SK-N-SH (cell line): ENCODE measurements around the gene SLX4IP. TPM values are rescaled to one million over a fixed set of nuclear protein-coding genes. Genes with fewer than 3 reads are reported as not detected.

Source experiments
- CTCF ChIA-PET: fragments of 300-600, 350-600 bp; formaldehyde crosslinking; extraction: SDS; loops from one replicate; lab custom pipeline; 2021; lab: Yijun Ruan, JAX
- POLR2A ChIA-PET: fragments of 350-600 bp; sonication (Branson Sonifier 250); formaldehyde crosslinking; extraction: SDS; loops from one replicate; lab custom pipeline; 2020; ENCODE audit warnings: antibody characterized with exemption, inconsistent platforms; lab: Yijun Ruan, JAX
- DNase-seq: peaks from one replicate; pipeline ENCODE4 v3.0.0; 2012
- H2AFZ ChIP-seq: fragments of 200-600 bp; sonication (generic); 2 replicates; pipeline ENCODE4 v1.8.1; 2016; ENCODE audit warnings: antibody characterized with exemption, mild to moderate bottlenecking, low read depth
- H3F3A ChIP-seq: fragments of 200-600 bp; sonication (generic); replicated peaks from 2 replicates; pipeline ENCODE3; 2016; ENCODE audit warnings: antibody characterized with exemption, mild to moderate bottlenecking; ENCODE audit not compliant: insufficient read depth
- H3K27ac ChIP-seq, 2 experiments: fragments of 200-500 bp in 1 of 2; fragments of 200-600 bp in 1 of 2; sonication (Bioruptor generic) in 1 of 2; sonication (generic), shearing (Covaris generic) in 1 of 2; 2 replicates each; pipeline versions ENCODE4 v1.5.1 to v1.6.1; 2014 to 2016; ENCODE audit warnings: low read depth in 2 of 2, inconsistent platforms in 1 of 2, low read length in 1 of 2, mild to moderate bottlenecking in 1 of 2, mixed read lengths in 1 of 2
- H3K27me3 ChIP-seq: fragments of 200-600 bp; sonication (generic), shearing (Covaris generic); 2 replicates; pipeline ENCODE4 v1.6.1; 2016; ENCODE audit warnings: mixed run types; ENCODE audit not compliant: insufficient read depth
- H3K36me3 ChIP-seq, 2 experiments: fragments of 200-500 bp in 1 of 2; fragments of 200-600 bp in 1 of 2; sonication (Bioruptor generic) in 1 of 2; sonication (generic) in 1 of 2; replicated peaks in 1 of 2; 2 replicates each; pipeline versions ENCODE3 to v1.5.1; 2014 to 2016; ENCODE audit warnings: low read length in 1 of 2, mild to moderate bottlenecking in 1 of 2; ENCODE audit not compliant: insufficient read depth in 2 of 2, control insufficient read depth in 1 of 2
- H3K4me1 ChIP-seq, 2 experiments: fragments of 200-500 bp in 1 of 2; fragments of 200-600 bp in 1 of 2; sonication (Bioruptor generic) in 1 of 2; sonication (generic), shearing (Covaris generic) in 1 of 2; 2 replicates each; pipeline versions ENCODE4 v1.5.1 to v1.6.1; 2014 to 2016; ENCODE audit warnings: low read depth in 1 of 2, low read length in 1 of 2, mixed run types in 1 of 2; ENCODE audit not compliant: insufficient read depth in 2 of 2, control insufficient read depth in 1 of 2
- H3K4me2 ChIP-seq: fragments of 200-600 bp; sonication (generic), shearing (Covaris generic); 2 replicates; pipeline ENCODE4 v1.6.1; 2017; ENCODE audit warnings: mixed run types
- H3K4me3 ChIP-seq, 2 experiments: fragments of 200-500 bp in 1 of 2; fragments of 200-600 bp in 1 of 2; sonication (Bioruptor generic) in 1 of 2; sonication (generic), shearing (Covaris generic) in 1 of 2; 2 replicates each; pipeline versions ENCODE4 v1.5.1 to v1.8.1; 2014 to 2016; ENCODE audit warnings: low read depth in 2 of 2, inconsistent platforms in 1 of 2, low read length in 1 of 2, mild to moderate bottlenecking in 1 of 2, mixed read lengths in 1 of 2, moderate library complexity in 1 of 2
- H3K79me2 ChIP-seq: fragments of 200-600 bp; sonication (generic); 2 replicates; pipeline ENCODE4 v1.8.1; 2017; ENCODE audit warnings: mild to moderate bottlenecking; ENCODE audit not compliant: insufficient read depth
- H3K9ac ChIP-seq: fragments of 200-600 bp; sonication (generic); 2 replicates; pipeline ENCODE4 v1.6.1; 2017; ENCODE audit warnings: mixed run types
- H3K9me2 ChIP-seq: fragments of 200-600 bp; sonication (generic); 2 replicates; pipeline ENCODE4 v1.6.1; 2017; ENCODE audit warnings: mixed run types
- H3K9me3 ChIP-seq: fragments of 200-600 bp; sonication (generic); 2 replicates; pipeline ENCODE4 v1.6.1; 2017; ENCODE audit warnings: mixed run types, mild to moderate bottlenecking, moderate library complexity
- H4K20me1 ChIP-seq: fragments of 200-600 bp; sonication (generic); 2 replicates; pipeline ENCODE4 v1.6.1; 2017; ENCODE audit warnings: mild to moderate bottlenecking, mixed run types; ENCODE audit not compliant: insufficient read depth
- ELF1 ChIP-seq: IDR thresholded peaks from 2 replicates; pipeline ENCODE4 v1.4.0; 2012
- FOXJ3 ChIP-seq: sonication (generic); formaldehyde crosslinking; IDR thresholded peaks from 2 replicates; pipeline ENCODE4 v1.5.1; 2020; ENCODE audit warnings: mild to moderate bottlenecking, missing genetic modification reagents
- GABPA ChIP-seq: IDR thresholded peaks from 2 replicates; pipeline ENCODE4 v1.4.0; 2012; ENCODE audit warnings: low read depth, mild to moderate bottlenecking
- NRF1 ChIP-seq: IDR thresholded peaks from 2 replicates; pipeline ENCODE4 v1.6.1; 2012; ENCODE audit warnings: low read depth, mild to moderate bottlenecking, low read length
- RAD21 ChIP-seq: IDR thresholded peaks from 2 replicates; pipeline ENCODE4 v1.6.1; 2012; ENCODE audit warnings: mild to moderate bottlenecking, low read length
- RCOR1 ChIP-seq: fragments of 150-350 bp; IDR thresholded peaks from 2 replicates; pipeline ENCODE4 v1.6.1; 2017; ENCODE audit warnings: antibody characterized with exemption, low read length
- RXRA ChIP-seq: IDR thresholded peaks from 2 replicates; pipeline ENCODE4 v1.4.0; 2012; ENCODE audit warnings: low read depth, mild to moderate bottlenecking, borderline replicate concordance
- SMC3 ChIP-seq: IDR thresholded peaks from 2 replicates; pipeline ENCODE4 v1.6.1; 2012; ENCODE audit warnings: low read depth, low read length, improper control_type of control experiment
- TEAD4 ChIP-seq: IDR thresholded peaks from 2 replicates; pipeline ENCODE4 v1.4.0; 2012; ENCODE audit warnings: mild to moderate bottlenecking, borderline replicate concordance; ENCODE audit not compliant: insufficient read depth
- ZBTB33 ChIP-seq: IDR thresholded peaks from 2 replicates; pipeline ENCODE4 v1.4.0; 2012; ENCODE audit warnings: low read depth, borderline replicate concordance
- WGBS: methylation state at CpG from one replicate; pipeline ENCODE4 v1.1.6; 2017; ENCODE audit warnings: low lambda C conversion rate; 5-methylcytosine and 5-hydroxymethylcytosine counted together
- polyA plus RNA-seq, 3 experiments: library from polyadenylated mRNA; depleted of rRNA; stranded (reverse); fragments of >200 nt; gene quantifications; 2 replicates each; pipeline ENCODE4 v1.2.3, GENCODE V29; 2012
- TF ChIP-seq, protein P1 (sequence below): IDR thresholded peaks from 2 replicates; pipeline ENCODE4; 2012
- TF ChIP-seq, protein P2 (sequence below): fragments of 150-350 bp; IDR thresholded peaks from 2 replicates; pipeline ENCODE4 v1.6.1; 2017; ENCODE audit warnings: antibody characterized with exemption, low read length, low read depth, borderline replicate concordance

Gene SLX4IP
- polyA plus RNA-seq, 1 of the 3 experiments (the other 2 are of a cell fraction) = 1.3 TPM

GRCh38 chr20:10634683-10635411 lies 199.7 kb downstream of the SLX4IP start:
- H3K9ac ChIP-seq = no peak overlapping the region

More at GRCh38 chr20:10634683-10635411, 199.7 kb downstream of the SLX4IP start:
- peak overlapping the region in 1 of 2 experiments; percentile 70; a peak in 1 of 4 replicates for H3K27ac ChIP-seq
- no peak for TF ChIP-seq RXRA
- TF ChIP-seq SMC3 = no peak
- TF ChIP-seq, protein P1, sequence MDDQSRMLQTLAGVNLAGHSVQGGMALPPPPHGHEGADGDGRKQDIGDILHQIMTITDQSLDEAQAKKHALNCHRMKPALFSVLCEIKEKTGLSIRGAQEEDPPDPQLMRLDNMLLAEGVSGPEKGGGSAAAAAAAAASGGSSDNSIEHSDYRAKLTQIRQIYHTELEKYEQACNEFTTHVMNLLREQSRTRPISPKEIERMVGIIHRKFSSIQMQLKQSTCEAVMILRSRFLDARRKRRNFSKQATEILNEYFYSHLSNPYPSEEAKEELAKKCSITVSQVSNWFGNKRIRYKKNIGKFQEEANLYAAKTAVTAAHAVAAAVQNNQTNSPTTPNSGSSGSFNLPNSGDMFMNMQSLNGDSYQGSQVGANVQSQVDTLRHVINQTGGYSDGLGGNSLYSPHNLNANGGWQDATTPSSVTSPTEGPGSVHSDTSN = no peak
- TF ChIP-seq TEAD4 = no peak
- TF ChIP-seq FOXJ3 (CRISPR knock-in tag) = no peak
- no peak for TF ChIP-seq GABPA
- TF ChIP-seq RAD21 = no peak
- no peak for TF ChIP-seq ELF1
- TF ChIP-seq RCOR1 = no peak
- TF ChIP-seq, protein P2, sequence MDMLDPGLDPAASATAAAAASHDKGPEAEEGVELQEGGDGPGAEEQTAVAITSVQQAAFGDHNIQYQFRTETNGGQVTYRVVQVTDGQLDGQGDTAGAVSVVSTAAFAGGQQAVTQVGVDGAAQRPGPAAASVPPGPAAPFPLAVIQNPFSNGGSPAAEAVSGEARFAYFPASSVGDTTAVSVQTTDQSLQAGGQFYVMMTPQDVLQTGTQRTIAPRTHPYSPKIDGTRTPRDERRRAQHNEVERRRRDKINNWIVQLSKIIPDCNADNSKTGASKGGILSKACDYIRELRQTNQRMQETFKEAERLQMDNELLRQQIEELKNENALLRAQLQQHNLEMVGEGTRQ = no peak
- TF ChIP-seq ZBTB33 = no peak
- TF ChIP-seq NRF1 = no peak
- POLR2A ChIA-PET = no interaction called here
- no peak overlapping the region for H3K4me3 ChIP-seq
- no peaks in the 10 kb centered on the region; the same call in 1 of the 2 replicates for H4K20me1 ChIP-seq
- H2AFZ ChIP-seq = no peak overlapping the region
- peaks cover 33% of the 10 kb centered on the region for H3F3A ChIP-seq
- 89% methylated on average over 11 of the region's 11 CpGs for WGBS
- H3K9me2 ChIP-seq = no peaks in the 10 kb centered on the region
- H3K9me3 ChIP-seq = no peaks in the 10 kb centered on the region
- peak overlapping the region; percentile 8; the same call in 1 of the 2 replicates for H3K4me2 ChIP-seq
- no peak for DNase-seq
- H3K36me3 ChIP-seq = peaks cover 17 to 22% of the 10 kb centered on the region in 2 experiments
- CTCF ChIA-PET = interaction anchor here (0.8 kb wide), 1 partner anchor 12 kb away, joined by 4 read pairs; no protein-coding TSS in a partner anchor
- H3K79me2 ChIP-seq = peaks cover 13% of the 10 kb centered on the region; the same call in 1 of the 2 replicates
- no peaks in the 10 kb centered on the region for H3K27me3 ChIP-seq
- peaks cover 20 to 21% of the 10 kb centered on the region in 2 experiments for H3K4me1 ChIP-seq
